CD4-positive, alpha-beta T cell treated with Interleukin-4 for 1 hour (primary cell): Measurements from ENCODE around the gene SLC26A9.

Experiments
- DNase-seq, 2 donors: peaks; one replicate each; pipeline ENCODE4 v3.0.0-alpha.2; 2020 to 2022

SLC26A9 gene

DNA sequence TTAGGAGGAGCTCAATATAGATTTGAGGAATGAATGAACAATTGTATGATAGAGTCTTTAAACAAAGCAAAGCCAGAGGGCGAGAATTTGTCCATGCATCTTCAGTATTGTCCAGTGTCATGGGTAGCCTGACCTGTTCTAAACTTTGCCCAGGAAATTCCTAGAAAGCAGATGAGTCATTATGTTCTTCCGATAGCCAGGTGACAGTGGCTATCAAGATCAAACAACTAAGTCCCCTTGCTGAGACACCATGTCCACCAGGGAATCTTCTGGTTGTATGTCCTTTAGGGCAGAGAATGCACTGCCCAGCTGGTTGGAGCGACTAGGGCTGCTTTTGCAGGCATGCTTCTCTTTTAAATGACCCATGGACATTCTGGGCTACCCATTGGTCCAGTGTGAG, 1.8 kb upstream of the SLC26A9 start:
- DNase-seq, result no peak

DNA sequence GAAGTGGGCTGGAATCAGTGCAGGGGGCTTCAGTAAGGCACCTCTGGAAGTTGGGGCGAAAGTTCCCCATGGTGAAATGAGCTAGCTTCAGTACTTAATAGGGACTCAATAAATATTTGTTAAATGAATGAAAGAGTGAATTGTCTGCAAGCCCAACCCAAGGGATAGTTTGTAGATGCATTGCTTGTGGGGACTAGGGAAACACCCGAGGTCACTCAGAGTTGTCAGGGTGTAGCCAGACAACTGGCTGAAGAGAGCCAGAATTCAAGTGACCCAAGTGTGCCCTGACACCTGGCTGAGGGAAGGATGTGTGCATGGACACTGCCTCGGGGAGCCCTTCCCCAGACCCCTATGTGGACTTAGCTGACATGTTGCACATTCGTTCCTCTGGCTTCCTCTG, 1.3 kb upstream of the SLC26A9 start:
- DNase-seq, result no peak

DNA sequence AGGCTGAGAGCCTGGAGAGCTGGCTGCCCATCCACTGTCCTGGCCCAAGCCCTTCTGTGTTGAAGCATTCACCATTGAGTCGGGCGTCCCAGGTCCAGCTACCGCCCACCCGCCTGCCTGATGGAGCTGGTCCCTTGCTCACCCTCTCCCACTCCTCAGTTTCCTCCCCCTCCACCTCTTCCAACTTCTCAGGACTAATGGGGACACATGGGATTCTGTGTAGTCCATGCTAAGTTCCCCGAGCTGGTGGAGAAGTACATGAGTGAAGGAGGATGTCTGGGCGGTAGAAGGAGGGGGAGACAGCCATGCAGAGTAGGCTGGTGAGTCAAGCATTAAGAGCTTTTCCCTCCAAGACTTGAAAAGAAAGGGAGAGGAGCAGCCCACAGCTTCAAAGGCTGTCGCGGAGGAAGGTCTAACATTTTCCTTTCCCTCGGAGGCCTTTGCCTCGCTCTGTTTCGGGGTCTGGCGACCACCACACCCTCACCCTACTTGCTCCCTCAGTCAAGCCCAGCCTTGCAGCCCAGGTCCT, 561 bp downstream of the SLC26A9 start:
- DNase-seq, result no peak

DNA sequence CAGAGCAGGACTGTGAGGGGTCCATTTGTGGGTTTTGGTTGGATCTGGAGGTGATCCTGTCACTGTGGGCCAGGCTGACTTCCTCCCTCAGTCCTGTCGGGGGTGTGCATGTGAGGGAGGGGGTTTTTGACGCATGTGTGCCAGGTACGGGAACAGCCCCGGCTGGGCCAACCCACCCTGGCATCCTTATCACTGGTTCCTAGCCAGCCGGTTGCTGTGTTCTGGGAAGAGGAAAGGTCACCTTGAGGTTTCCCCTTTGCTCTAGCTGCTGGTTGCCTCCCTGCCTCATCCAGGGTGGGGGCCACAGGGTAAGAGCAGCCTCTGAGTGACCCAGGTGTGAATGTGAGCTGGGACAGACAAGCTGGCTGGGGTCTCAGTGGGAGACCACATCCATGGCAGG, 2.5 kb downstream of the SLC26A9 start:
- DNase-seq, result no peak

DNA sequence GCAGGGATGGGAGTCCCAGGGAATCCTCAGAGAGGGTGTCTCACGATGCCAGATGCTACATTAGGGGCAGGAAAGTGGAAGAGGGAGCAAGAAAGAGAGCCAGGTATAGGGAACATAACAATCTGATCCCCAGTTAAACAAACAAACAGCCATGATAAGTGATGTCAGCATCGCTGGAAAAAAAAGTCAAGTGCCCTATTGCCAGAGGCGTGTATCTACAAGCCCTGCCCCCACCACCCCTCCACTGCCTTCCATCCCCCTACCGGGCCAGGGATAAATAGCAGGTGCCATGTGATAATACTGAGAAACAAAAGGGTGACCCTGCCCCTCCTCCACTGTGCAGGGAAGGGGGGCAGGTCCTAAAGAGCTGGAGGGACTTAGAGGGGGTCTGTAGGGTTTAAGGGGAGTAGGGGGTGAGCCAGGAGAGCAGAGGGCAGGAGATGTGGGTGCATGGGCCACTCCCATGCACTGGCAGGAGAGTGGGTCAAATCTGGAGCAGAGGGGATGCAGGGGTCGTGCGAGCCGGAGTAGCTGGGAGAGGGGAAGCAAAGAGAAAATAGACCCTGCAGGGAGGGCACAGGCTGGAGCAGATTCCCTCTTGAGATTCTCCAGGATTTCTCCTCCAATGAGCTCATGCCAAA, 3.4 kb downstream of the SLC26A9 start:
- no peak for DNase-seq

DNA sequence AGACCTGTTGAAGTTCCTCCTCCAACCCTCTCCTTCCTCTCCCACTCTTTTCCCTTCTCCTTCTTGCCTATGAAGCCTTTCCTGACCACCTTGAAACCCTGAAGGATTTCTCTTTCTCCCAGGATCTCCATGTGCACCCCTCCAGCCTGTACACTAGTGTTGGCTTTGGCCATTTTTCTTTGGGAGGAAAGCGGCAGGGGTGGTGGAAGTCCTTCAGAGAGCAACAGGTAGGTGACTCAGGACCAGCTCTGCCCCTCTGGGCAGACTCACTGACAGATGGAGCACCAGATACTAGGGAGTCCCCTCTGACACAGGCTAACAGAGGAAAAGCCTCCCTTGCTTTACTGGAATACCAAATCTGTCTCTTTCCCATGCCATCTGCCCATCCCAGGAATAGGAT, 4.6 kb downstream of the SLC26A9 start:
- no peak for DNase-seq

DNA sequence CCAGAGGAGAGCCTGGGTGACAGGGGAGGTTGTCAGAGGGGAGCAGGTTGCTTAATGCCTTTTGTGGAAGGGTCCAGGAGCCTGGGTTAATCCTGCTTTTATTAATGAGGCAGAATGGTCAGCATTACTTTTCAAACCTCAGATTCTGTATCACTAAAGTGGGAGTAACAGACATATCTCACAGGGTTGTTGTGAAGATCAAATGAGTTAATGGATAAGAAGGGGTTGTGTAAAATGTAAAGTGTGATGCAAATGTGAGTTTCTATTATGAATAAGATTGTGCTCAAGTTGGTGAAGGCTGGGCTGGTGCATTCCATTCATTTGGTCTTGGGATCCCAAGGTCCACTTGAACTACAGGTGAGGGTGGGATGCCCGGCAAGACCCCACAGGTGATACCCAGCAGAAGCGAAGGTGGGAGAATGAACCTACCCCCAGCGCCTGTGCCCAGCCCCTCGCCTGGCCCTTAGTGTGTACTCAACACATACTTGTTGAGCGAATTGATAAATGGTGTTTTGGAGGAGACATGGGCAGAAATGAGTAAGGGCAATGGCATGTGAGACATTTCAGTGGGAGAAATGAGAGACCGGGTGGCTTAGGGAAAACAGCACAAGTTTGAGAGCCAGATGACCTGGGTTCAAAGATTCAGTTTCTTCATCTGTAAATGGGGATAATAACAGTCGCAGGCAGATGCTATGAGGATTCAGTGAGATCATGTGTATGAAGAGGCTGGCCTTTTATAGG, 6.2 kb downstream of the SLC26A9 start:
- DNase-seq, result no peak

DNA sequence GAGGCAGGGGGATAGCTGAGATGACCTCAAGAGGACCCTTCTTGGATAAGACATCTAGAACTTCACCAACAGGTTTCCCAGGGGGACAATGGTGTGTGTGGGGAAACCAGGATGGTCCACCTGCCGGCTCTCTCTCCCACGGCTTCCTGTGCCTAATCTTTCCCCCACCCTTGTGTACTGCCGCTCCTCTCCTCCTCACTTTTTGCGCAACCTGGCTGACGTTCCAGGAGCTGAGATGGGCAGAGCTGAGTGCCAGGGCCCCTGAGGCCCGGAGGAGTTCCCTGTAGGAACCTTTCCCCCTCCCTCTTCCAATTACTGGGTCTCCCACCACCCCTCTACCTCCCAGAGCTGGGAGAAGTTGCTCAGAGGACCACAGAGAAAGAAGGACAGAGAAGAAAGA, 6.9 kb downstream of the SLC26A9 start:
- DNase-seq, result no peak

DNA sequence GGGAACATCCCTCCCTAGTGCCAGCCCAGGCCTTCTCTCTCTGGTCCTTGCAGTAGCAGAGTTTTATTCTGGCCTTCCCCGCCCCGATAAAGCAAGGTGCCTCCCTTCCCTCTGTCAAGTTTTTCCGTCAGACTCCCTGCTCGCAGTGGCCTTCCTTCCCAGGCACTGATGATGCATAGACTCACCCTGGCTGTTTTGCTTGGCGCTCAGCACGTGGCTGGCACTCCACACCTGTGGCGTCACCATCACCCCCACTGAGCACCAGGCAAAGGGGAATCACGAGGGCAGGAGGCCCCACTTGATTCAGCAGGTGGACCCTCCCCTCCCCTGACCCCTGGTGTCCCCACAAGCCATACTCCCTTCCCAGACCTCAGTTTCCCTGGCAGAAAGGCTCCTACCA, 7.4 kb downstream of the SLC26A9 start:
- DNase-seq, result no peak

DNA sequence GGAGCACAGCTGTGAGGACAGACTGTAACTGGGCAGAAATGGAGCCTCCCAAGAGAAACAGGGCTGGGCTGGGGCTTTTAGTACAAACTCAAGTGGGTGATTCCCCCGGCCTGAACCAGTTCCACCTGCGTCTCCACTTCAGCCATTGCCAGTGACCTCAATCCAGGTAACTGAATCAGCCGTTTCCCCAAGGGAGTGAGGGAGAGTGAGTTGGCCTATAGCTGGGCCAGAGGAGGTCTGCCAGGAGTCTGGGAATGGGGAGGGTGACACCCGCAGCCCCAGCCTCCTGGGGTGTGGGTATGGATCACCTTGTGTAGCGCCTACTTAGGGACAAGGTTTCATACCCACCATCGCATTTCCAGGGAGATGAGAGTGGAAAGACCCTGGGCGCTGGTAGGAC, 8.5 kb downstream of the SLC26A9 start:
- DNase-seq, result no peak

DNA sequence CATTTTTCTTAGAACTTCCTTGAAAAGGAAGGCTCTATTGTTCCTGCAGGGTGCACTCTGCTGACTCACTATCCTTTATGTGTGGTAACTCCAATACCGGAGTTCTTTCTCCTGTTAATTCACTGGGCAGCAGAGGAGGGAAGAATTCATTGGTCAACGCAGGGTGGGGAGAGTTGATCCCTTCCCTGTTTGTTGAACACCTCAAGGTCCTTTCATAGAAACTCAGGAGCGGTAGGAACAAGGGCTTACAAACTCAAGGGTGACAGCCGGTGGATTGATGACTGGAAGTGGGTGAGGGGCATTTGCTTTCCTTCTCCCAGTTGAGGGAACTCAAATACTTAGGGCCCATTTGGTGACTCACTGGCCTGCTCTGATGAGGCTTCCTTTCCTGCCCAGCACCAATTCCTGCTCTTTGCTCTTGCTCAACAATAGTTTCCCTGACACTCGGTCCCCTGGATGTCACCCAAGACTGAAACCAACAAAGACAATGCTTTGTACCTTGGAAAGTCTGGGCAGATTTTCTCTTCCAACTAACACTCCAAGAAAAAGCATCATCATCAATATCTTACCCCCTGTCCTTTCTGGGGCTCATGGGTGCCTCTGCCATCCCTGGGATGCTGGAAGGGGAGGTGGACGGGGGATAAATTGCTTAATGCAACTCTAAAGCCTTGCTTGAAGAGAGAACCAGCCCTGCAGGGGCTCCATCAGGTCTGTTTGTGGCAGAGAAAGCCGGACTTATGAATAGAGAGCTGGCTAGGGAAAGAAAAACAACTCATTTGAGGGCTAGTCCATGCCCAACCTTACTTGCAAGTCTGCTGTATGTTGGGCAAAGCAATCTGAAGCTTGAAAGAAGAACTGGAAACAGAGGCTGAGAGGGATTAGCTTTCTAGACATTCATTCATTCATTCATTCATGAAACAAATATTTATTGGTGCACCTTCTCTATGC, 9.3 kb downstream of the SLC26A9 start:
- DNase-seq, result no peak

DNA sequence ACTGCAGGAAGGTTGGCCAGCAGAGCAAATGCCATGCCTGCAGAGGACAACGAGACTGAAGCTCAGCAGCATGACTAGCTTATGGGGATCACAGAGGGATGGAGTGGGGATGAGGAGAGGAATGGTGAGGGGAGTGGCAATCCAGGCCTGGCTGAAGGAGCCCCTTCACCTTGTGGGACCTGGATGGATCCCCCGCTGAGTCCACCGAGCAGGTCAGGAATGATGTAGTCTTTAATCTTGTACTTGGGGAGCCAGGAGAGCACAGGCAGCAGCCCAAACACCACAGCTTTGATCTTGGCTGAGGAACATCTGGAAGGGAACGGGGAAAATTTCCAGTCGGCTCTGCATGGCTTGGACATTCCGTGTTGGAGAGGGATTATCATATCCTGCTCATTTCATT, 10.5 kb downstream of the SLC26A9 start:
- no peak for DNase-seq

DNA sequence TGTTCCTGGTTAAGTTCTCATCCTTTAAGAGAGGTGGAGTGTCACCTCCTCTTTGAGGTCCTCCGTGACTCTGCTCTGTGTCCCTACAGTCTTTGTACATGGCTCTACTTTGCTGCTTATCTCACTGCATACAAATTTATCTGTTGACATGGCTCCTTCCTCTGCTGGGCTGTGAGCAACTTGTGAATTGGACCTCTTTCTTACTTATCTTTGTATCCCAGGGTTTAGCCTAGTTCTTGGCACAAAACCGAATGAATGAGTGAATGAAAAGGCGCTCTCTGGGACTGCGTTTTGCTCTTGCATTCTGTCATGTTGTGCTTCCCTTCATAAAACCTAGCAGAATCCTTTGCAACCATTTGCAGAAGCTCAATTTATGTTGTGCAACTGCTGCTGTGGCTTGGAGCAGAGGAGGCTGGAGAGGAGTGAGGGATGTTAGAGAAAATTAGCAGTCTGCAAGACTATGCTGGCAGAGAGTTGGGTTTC, 12.4 kb downstream of the SLC26A9 start:
- DNase-seq, result no peak

DNA sequence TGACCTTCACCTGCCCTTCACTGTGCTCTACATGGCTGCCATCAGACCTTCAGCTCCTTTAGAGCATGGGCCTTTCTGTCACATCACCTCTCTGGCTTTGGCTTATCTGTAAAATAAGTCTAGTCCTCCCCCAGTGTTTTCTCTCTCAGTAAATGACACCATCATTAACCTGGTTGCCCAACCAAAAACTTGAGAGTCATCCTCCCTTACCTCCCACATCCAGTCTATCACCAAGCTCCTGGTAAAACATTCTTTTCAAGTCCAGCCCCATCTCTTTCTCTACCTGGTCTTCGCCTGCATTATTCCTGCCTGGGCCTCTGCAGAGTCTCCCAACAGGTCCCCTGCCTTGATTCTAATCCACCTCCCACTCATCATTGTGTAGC, 13.1 kb downstream of the SLC26A9 start:
- no peak for DNase-seq

DNA sequence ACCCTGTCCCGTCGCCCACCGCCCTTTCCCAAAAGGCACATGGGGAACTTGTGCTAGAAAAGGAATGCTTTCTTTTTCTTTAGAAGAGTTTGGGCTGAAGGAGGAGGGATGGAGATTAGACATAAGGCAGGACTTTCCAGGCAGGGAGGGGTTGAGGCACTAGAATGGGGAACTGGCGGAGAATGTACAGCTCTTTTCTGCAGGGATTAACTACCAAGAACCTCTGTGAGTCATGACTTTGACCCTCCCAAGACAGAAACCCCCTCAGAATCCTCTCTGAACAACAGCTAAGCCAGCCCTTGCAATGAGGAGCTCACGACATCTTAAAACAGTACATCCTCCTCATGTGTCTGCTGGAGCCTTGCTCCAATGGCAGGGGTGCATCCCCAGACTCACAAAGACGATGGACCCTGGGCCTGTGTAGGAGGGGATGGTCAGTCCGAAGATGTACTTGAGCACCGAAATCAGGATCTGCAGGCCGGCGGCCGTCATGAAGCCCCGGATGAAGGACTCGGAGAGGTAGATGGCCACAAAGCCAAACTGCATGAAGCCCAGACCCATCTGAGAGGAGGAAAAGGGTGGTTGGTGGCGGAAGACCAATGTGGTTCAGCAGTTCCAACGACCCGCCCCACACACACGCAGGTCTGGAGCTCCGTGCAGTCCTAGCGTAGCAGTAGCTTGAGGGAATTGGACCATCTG, 13.6 kb downstream of the SLC26A9 start:
- DNase-seq, result no peak

DNA sequence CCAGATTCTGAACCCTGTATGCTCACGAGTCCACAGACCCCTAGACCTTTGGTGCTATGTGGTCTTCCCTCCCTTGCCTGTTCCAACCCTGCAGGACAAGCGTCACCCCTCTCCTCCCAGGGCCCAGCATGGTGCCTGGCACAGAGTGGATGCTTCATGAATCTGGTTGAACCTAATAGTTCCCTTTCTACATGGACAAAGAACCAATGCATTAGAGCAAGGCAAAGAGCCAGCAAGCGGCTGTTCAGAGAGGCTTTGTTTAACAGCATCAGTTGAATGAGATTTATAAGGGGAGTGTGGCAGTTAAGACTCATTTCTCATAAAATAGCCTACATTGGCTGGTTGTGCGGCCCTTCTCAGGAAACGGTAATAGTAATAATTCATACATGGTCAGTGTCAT, 14.9 kb downstream of the SLC26A9 start:
- DNase-seq, result no peak

DNA sequence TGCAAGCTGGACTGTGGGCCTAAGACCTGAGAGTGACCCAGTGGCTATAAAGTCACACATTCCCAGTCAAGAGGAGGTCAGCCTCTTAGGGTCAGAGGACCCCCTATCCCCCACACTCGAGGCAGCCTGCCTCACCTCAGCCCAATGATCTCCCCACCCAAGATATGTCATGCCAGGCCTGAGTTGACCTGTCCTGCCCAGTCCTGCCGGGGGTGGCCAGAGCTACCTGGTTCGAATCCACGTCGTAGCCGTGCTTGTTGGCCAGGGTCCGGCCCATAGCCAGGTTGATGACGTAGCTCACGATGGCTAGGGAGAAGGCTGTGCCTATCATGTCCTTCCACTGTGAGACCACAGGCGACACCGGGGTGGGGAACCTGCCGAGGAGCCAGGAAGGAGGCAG, 15.6 kb downstream of the SLC26A9 start:
- DNase-seq, result no peak

DNA sequence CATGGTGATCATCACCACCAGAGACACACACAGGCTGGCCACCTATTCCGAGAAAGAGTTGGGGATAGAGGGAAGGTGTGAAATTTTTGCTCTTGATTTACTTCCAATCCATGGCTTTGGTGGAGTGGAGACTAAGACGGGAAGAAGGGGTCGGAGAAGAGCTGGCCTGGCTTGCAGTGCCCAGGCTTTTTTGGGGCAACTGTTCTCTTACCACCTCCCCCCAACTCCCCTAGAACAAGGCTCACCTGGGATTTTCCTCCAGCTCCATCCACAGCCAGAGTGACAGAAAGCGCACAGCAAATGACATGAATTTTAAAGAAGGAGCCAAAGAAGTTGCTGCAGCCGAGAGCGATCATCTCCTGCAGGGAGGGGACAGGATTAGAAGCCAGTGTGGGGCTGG, 16.0 kb downstream of the SLC26A9 start:
- no peak for DNase-seq

DNA sequence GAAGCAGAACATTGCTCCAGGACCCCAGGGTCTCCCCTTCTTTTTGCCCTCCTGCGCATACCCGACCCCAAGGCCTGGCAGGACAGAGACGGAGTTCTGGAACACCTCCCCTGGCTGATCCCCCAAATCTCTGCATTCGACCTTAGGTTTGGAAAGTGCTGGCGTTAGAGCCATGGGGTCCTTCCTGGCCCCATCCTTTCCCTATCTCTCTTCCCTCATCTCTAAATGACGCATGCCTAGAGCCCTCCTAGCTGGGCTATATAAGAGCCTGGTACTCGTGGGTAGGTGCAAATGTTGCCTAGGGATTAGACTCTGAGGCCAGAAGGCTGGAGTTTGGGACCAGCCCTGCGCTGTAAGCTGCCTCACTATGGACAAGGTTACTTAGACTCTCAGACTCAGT, 16.6 kb downstream of the SLC26A9 start:
- no peak for DNase-seq

DNA sequence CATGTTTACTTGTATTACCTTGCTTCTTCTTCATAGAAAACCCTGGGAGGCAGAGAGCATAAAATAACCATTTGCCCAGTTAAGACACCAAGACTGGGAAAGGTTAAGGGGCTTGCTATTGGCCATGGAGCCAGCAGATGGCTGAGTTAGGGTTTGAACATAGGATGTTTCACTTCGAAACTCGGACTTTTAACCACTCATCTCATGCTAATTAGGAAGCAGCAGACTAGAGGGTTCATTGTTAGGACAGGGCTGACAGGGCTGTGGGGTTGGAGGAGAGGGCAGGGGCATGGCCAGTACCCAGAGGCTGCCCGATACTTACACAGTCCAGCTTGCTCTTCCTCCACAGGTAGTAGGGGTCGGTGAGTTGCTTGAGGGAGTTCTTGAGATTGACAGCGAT, 17.0 kb downstream of the SLC26A9 start:
- DNase-seq, result no peak

DNA sequence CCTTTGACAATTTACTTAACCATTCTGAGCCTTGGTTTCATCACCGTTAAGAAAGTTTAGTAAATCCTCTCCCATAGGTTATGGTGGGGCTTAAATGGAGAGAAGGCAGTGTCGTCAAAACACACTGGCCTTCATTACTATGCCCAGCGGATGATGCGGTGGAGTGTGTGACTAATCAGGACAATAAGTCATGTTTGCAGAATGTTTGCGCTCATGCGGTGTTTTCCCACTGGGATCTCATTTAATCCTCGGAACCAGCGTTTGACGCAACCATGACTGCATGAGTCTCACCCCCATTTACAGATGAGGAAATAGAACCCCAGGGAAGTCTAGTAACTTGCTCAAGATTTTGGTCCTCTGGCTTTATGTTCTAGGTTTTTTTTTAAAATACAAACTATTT, 17.5 kb downstream of the SLC26A9 start:
- no peak for DNase-seq

DNA sequence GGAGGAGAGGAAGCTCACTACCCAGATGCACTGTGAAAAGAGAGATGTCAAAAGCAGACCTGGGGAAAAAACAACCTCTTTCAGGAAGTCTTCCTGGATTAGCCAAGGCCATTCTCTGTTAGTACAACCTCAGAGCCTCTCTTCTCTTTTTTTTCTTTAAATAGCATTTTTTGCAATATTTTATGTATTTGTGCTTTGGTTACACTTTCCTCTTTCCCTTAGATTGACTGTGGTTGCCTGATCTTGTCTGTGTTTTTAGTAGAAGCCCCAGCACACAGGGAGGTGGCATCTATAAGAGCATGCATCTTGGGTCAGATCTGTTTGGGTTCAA, 18.8 kb downstream of the SLC26A9 start:
- DNase-seq, result no peak
